GM19239 (cell line): Measurements from ENCODE around the gene CD2AP.

Source experiments
- DNase-seq: peaks from one replicate; pipeline ENCODE4 v3.0.0; 2011; ENCODE audit warnings: low spot score; ENCODE audit not compliant: insufficient read length
- FAIRE-seq: peaks from 2 replicates; lab custom pipeline; 2011; peaks lifted over from hg19 to GRCh38; lab: Jason Lieb, UNC

Gene CD2AP

DNA sequence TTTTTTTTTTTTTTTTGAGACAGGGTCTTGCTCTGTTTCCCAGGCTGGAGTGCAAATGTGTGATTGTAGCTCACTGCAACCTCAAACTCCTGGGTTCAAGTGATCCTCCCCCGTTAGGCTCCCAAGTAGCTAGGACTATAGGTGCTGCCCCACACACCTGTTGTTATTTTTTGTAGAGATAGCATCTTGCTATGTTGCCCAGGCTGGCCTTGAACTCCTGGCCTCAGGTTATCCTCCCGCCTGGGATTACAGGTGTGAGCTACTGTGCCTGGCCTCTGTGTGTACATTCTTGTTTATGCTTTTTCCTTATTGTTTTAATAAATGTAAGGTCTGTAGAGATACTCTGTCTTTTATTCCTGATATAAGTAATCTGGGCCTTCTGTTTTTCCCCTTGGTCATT, 14.8 kb downstream of the CD2AP start:
- DNase-seq = no peak
- FAIRE-seq = no peak

DNA sequence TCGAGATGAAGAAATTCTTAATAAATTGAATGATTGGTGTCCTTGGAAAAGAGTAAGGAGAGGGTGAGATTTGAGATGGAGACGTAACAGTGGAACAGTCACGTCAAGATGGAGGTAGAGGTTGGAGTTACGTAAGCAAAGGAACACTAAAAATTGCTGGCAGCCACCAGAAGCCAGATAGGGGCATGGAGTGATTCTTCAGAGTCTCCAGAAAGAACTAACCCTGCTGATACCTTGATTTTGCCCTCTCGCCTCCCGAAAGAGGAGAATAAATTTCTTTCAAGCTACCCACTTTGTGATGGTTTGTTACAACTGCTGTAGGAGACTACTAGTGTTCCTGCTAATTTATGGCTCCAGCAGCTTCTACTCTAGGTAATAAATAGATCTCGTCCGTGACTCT, 17.6 kb downstream of the CD2AP start:
- DNase-seq = no peak
- no peak for FAIRE-seq

DNA sequence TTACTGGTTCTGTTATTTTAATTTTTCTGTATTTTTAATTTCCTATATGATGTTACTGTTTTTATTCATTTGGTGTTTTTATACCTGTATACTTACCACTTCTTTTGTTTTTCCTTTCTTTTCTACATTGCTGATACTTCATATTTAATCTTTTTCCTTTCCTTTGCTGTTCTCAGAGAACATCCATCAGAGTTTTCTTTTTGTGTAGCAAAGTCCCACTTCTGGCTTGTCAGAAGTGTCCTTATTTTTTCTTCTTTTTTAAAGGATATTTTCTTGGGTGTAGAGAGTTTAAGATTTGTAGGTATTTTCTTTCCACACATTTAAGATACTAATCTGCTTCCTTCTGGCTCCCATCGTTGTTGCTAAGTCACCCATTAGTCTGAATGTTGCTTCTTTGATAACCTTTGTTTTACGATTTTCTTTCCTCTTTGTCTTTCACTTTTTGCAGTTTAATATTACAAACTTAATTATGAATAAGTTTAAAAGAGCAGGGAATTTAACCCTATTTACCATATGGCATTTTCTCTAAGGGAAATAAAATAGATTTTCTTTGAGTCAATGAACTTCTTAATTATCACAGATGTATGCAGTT, 18.5 kb downstream of the CD2AP start:
- DNase-seq (no peak), FAIRE-seq (peak; percentile 79)

DNA sequence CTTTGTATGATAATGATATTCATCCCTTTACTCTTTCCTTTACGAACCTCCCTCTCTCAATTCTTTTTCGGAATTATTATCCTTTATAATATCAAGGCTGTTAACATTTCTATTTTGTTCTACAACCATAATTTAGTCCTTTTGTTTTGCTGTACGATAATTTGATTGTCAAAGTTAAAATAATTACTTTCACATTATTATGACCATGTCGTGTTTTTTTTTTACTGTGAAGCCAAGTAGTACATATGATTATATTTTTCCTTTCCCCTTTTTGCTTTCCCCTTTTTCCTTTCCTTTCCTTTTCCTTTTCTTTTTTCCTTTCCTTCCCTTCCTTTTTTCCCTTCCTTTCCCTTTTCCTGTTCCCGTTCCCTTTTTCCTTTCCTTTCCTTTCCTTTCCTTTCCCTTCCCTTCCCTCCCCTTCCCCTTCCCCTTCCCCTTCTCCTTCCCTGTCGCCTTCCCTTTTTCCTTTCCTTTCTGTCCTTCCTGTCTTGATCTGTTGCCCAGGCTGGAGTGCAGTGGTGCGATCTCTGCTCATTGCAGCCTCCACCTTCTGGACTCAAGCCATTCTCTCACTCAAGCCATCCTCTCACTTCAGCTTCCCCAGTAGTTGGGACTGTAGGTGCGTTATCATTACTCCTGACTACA, 19.5 kb downstream of the CD2AP start:
- DNase-seq (no peak), FAIRE-seq (no peak)

DNA sequence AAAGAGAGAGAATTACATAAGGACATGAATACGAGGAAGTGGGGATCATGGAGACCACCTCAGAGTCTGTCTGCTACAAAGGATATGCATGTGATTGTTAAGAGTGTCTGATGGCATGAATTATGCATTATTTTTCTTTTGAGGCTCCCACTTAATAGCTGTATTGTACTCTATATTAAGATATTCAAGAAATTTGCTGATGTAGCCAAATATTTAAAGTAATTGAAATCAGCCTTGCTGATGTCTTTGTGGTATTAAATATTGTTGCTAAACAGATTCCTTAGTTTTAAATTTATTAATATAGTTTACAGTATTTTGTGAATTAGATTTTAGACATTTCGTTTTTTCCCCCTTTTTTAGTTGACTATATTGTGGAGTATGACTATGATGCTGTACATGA, 25.3 kb downstream of the CD2AP start:
- no peak for FAIRE-seq
- no peak for DNase-seq

DNA sequence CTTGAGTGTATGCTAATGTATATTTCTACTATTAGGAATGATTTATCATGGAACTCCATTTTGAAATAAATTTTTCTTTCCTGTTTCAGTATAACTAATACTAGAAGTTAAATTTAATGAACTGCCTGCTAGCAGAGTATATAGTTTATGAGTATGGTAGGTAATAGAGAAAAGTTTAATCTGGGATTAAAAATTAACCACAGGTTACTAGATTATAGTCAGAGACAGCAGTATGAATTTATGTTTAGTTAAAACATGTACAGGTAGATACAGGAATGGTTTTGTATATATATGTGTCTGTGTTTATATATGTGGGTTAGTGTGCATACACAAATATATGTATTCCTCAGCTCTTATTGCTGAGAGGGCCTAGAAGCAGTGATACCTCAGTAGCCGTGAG, 32.3 kb downstream of the CD2AP start:
- DNase-seq (no peak), FAIRE-seq (no peak)

DNA sequence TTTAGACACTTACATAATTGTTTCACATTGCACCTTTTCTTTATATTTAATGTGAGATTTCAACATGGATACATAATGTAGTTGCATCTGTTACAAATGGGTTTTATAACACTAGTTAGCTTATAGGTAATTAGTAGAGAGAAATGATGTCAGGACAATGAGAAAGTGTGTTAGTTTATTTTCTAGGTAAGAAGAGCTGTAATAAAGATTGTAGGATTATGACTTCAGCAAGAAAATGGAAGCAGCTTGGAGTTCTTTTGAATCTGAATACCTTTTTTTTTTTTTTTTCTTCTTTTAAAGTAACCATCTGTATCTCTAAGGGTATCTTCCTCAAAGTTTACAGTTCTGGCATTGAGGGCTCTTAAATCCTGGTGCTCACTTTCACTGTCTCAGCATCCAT, 35.3 kb downstream of the CD2AP start:
- no peak for DNase-seq
- no peak for FAIRE-seq

DNA sequence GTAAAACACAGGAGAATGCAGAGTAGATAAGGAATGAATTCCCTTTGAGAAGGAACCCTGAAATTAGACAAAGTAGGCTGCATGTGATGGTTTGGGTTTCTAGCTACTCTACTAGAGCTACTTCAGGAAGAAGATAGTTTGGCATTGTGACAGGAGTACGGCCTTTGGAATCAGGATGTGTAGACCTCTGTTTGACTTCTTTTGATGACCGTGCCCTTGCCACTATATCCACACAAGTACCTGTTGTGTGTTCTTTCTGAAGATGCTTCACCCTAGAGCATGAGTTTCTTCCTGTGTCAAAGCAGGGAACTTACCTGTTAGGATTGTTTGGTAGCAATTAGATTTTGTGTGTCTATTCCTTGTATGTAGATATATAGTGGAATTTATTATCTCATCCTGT, 41.7 kb downstream of the CD2AP start:
- FAIRE-seq (peak; percentile 48), DNase-seq (no peak)

DNA sequence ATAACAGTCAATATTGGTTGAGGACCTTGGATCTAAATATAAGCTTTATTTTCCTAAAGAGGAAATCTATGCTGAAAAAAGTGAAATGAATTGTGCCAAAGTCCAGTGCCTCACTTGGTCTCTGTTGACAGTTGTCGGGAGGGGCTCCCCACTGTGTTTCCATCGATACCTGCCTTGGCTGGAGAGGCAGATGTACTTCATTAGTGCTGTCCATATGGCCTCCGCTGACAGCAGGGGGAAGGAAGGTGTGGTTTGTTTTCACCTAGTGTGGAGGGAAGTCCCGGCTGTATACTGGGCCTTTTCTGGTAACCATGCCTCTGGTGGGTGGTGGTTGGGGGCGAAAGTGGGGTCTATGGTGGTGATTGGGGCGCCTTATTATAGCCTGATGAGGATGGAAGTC, 42.7 kb downstream of the CD2AP start:
- FAIRE-seq (no peak), DNase-seq (no peak)

DNA sequence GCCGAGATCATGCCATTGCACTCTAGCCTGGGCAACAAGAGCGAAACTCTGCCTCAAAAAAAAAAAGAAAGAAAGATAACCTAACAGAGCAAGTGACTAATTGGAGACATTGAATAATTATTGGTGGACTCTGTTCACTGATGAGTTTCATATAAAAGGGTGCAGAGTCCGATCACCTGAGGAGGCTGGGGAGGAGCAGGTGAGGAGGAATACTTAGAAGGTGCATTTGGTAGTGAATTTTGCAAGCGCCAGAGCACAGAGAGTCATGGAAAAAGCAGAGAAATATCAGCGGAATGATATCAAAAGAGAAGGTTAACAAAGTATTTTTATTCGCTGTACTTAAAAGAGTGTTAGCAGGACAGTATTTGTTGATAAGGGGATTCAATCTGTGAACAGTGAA, 44.4 kb downstream of the CD2AP start:
- no peak for DNase-seq

DNA sequence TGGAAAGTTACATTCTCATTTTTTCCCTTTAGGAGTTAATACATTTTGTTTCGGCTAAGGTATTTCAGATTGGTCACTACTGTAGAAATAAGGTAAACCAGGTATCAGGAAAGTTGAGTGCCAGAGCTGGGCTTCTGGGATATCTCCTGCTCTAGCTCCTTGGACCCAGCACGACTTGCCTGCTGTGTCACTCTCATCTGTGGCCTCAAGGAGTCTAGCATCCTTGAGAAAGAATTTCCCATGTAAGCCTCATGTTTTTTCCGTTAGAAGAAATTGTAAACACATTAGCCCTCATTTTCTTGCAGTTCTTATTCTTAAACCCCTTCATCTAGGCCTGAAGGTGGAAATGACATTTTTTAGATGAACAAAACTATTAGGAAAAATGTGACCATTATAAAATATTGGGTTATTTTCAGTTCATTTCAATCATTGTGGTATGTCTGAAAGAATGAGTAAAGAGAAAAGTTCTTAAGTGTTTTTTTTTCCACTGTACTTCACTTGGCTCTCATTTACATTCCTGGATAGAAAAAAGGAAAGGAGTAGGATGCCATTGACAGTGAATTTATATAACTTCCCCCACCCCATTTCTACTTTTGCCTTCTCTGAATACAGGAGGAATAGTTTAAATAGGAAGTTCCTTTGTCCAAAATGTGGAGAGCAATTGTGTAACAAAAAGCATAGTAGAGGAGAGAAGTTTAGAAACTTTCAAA, 46.7 kb downstream of the CD2AP start:
- DNase-seq (no peak), FAIRE-seq (no peak)

More for the DNA sequence above, 44.4 kb downstream of the CD2AP start:
- FAIRE-seq = no peak

DNA sequence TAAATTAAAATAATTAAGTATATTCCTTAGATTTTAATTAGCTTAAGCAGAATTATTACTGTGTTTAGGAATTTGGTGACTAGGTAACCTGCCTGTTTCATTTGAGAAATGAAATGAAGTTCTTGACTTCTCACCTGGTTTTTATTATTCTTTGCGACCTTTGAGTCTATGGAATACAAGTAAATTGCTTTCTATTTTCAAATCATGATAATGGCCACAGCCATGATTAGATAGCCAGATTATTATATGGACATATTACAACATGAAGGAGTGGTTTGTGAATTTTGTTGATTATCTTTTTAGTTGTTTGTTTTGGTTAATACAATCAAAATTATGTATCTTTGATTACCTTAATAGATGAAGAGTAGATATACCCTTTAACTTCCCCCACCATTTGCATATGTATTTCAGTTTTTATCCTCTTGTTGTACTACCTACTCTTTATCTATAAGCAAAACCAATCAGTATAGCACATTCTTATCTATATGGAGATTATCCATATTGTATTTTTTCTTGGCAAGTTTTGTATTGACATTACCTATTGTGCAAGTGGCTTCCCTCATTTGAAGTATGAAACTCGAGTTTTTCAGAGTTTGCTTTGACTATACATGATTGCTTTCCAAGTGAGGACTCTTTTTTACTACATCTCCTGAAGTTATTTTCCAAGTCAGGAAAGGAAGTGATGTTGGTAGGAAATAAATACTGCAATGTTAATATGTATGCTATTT, 47.9 kb downstream of the CD2AP start:
- DNase-seq (no peak), FAIRE-seq (peak; percentile 42)

DNA sequence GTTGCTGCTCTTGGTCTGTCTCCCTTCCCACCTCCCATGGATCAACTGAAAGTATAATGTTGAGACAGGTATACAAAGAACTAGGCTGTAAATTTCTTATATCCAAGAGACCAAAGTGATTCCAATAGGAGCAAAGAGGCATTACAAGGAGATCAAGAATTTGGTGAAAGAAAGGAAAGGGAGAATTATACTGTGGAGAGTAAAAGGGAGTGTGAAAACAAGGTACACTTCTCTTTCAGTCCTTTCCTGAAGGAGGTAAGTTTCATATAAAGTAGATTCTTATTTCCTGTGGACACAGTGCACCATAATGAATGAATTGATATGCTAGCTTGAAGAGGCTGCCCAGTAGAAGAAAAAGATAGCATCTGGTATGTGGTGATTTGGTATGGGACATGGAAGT, 49.7 kb downstream of the CD2AP start:
- DNase-seq (no peak), FAIRE-seq (no peak)

DNA sequence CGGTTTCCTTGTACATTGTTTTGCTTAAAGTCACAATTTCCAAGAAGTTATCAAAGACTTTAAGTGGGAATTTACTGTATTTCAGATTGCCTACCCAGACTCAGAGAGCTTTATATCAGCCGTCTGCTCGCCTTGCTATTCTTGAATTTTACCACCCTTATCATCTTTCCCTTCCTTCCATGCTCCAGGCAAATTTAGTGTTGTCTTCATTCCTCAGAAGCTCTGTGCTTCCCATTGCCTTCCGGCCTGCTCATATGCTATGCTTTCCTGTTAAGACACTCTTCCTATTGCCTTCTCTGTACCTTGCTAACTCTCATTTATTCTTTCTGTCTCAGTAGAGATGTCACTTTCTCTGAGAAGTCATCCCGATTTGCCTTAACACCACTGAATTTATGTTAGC, 52.1 kb downstream of the CD2AP start:
- FAIRE-seq (no peak), DNase-seq (no peak)

DNA sequence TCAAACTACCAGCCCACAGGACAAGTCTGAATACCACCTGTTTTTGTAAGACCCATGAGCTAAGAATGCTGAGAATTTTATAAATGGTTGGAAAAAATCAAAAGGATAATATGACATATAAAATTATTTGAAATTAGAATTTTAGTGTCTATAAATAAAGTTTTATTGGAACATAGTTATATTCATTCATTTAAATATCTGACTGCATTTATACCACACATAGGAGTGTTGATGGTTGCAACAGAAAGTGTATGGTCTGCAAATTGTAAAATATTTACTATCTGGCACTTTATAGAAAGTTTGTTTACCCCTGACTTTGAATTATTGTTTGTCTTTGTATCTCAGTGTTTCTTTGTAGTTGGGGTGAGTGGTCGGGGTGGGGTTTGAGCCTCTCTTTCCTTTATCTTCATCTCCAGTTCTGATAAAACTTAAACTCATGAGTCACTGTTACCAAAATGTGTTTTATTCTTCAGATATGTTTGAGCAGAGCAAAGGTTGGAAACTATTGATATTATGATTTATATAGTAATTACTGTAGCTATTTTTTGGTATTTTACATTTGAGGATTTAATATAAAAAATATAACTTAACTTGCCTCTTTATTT, 55.5 kb downstream of the CD2AP start:
- FAIRE-seq (no peak), DNase-seq (no peak)

DNA sequence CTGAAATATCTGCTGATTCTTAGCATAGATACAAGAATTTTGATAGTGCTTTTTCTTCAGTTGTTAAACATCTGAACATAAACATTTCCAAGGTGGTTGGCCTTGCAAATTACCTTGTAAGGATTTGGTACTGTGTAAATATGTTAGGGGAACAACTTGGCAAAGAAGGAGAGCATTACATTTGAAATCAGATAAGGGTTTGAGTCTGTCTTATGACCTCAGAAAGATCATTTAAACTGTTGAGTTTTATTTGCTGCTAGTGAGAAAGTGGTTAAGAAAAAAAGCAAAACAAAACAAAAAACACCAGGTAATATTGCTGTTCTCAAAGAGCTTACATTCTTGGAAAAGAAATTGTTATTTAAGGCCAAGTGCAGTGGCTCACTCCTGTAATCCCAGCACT, 56.5 kb downstream of the CD2AP start:
- FAIRE-seq (no peak), DNase-seq (no peak)

DNA sequence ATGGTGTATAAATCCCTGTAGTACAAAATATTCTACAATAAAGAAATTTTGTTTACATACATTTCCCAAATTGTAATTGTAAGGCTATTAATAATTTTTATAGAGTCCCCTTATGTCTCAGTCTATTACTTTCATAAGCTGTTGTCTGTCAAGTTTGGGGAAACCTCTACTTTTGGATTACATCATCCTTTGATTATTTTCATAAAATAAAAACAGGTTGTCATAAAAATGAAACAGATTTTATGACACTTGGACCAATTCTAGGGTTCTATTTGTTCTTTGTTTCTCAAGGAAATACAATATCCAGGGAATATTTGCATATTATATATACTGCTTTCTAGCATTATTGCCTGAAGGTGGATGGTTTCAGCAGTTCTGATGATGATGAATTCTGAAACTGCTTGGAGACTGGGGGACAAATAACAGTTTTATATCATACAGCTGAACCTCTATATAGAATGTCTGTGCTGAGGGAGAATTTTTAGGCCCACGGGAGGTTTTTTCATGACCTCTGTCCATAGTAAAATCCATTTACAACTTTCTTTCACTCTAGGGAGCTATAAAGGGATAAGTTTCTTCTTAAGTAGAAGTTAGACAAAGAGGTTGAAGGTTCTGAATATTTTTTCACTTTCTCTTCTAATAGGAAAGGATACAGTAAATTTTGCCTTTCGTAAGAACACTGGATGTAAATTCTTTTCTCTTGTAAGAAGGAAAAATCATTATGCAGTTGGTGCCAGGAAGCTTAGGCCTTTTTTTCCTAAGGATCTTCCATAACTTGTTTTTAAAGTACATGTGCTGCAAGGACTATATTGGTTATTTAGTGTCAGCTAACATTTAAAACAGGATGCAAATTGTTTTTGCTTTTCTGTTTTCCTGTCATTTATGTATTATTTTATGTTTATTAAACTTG, 58.0 kb downstream of the CD2AP start:
- no peak for FAIRE-seq

DNA sequence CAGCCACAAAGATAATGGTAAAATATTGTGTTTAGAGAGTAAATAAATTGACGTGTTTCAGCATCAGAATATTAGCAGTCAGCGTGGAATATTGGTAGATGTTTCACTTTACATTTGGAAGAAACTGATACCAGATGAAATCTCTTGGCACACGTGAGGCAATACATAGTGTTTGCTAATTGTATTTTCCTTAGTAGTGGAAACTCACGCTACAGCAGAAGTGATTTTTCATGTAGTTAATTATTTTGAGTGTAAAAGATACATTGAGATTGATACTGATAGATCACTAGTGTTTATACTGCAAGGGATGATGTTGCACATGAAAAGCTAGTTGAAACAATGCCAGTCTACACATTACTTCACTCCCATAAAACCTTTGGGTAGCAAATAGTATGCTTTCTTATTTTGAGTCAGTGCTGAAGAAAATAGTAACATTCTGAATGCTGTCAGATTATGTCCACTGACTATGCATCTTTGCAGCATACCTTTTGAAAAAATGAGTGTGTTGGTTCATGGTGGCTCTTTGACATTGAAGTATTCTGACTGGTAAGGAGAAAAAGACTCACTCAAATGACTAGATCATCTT, 59.3 kb downstream of the CD2AP start:
- DNase-seq (no peak), FAIRE-seq (no peak)

More for the DNA sequence above, 58.0 kb downstream of the CD2AP start:
- DNase-seq = no peak

DNA sequence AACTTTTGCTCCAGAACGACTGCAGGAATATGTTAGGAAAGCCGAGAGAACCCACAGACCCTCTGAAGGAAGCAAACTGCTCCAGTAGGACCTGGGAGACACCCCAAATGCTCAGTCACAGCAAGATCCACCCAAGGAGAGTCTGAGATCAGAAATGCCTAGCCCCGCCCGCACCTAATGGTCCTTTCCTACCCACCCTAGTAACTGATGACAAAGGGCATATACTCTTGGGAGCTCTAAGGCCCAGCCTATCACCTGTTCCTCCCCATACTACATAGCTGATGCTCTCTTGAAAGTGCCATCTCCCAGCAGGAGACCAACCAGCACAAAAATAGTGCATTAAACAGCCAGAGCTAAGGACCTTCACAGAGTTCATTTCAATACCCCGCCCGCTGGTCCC, 67.6 kb downstream of the CD2AP start:
- FAIRE-seq = no peak

More for the DNA sequence above, 67.6 kb downstream of the CD2AP start:
- no peak for DNase-seq
